ENCODE results near the gene PCDHGB7. TPM values are rescaled to one million over a fixed set of nuclear protein-coding genes. Genes with fewer than 3 reads are reported as not detected.

Gene PCDHGB7
- total and polyA plus RNA-seq, 8 donors, result 0.56 to 19.3 (median 4.7) TPM

GRCh38 chr5:141419074-141419880, 1.8 kb downstream of the PCDHGB7 start:
- no peak overlapping the region for H3K27ac ChIP-seq
- no peak for TF ChIP-seq EP300 (IDR thresholded peaks at IDR 0.05)
- no peak for TF ChIP-seq CTCF (IDR thresholded peaks at IDR 0.05)
- no peak for TF ChIP-seq POLR2AphosphoS5 (IDR thresholded peaks at IDR 0.05)
- TF ChIP-seq POLR2A (IDR thresholded peaks at IDR 0.05), result no peak
- H3K4me3 ChIP-seq, result no peak overlapping the region
- H3K4me1 ChIP-seq, result peaks cover 0 to 34% (median 9%) of the 10 kb centered on the region in 4 donors
- intact Hi-C loops (cut with DNase I; ENCODE audit: low total_unique reads), result loop anchor here (10.0 kb wide), 1 partner anchor 106 kb away; no protein-coding TSS in a partner anchor
- 25 to 33% (median 28%) methylated on average over 54 to 74 of the region's 74 CpGs for WGBS, 5 donors
- H3K36me3 ChIP-seq, result peaks cover 0 to 20% (median 0%) of the 10 kb centered on the region in 4 donors
- DNase-seq, result no peak
- peaks cover 0 to 77% (median 24%) of the 10 kb centered on the region in 3 donors for H3K27me3 ChIP-seq
- H3K9me3 ChIP-seq, result peaks cover 65 to 99% (median 94%) of the 10 kb centered on the region in 4 donors

DNA sequence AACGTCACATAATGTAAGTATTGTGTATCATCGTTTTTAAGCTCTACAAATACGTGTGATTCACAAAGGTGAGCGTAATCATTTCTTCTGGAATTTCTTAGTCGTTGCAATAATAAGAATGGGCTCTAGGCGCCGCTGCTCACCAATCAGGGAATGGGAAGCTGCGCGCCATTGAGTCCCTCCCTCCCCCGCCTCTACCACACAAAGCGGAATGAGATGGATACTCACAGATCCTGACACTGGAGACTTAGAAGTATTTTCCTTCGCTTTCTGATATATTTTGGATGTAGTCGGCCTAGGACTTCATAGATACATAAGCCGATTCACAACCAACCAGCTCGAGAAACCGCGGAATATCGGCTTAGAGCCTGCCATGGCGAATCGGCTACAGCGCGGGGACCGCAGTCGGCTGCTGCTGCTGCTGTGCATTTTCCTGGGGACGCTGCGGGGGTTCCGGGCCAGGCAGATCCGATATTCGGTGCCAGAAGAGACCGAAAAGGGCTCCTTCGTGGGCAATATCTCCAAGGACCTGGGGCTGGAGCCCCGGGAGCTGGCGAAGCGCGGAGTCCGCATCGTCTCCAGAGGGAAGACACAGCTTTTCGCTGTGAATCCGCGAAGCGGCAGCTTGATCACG, 3.5 kb downstream of the PCDHGB7 start, which contains the start of gene PCDHGA11:
Gene PCDHGA11, plus strand, starts transcription at position 197 of the 634 bp plus-strand sequence. Its CDS starts 177 bp downstream, at position 374.
- Histone ChIP-seq H3K36me3 (peaks cover 0 to 25% (median under 1%) of the 10 kb centered on the region in 4 donors), H3K4me1 (peaks cover 0 to 29% (median 9%) of the 10 kb centered on the region in 4 donors), H3K9me3 (peaks cover 61 to 100% (median 96%) of the 10 kb centered on the region in 4 donors), H3K27me3 (peaks cover 0 to 72% (median 20%) of the 10 kb centered on the region in 3 donors), H3K4me3 (peak within 1 kb of the TSS; percentile 9 to 35 (median 23)), H3K27ac (no peak within 1 kb of the TSS)
- DNase-seq, result peak in 1 of 2 donors; percentile 60
- intact Hi-C loops (cut with DNase I; ENCODE audit: low total_unique reads), result no loop called here
- WGBS, 5 donors, result 9 to 17% (median 11%) methylated on average over 35 to 42 of the region's 42 CpGs
- TF ChIP-seq CTCF (IDR thresholded peaks at IDR 0.05), result peak in 1 of 7 experiments; percentile 23
- TF ChIP-seq EP300 (IDR thresholded peaks at IDR 0.05), result no peak

DNA sequence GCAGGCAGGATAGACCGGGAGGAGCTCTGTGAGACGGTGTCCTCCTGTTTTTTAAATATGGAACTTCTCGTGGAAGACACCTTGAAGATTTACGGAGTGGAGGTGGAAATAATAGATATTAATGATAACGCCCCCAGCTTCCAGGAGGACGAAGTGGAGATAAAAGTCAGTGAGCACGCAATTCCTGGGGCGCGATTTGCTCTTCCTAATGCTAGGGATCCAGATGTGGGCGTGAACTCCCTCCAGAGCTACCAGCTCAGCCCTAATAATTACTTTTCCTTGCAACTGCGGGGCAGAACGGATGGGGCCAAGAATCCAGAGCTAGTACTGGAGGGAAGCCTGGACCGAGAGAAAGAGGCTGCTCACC, 4.0 kb downstream of the PCDHGB7 start:
- TF ChIP-seq POLR2AphosphoS5 (IDR thresholded peaks at IDR 0.05) (no peak), EP300 (IDR thresholded peaks at IDR 0.05) (no peak)
- Histone ChIP-seq H3K4me1 (peaks cover 0 to 29% (median 9%) of the 10 kb centered on the region in 4 donors), H3K9me3 (peaks cover 66 to 100% (median 97%) of the 10 kb centered on the region in 4 donors), H3K27me3 (peaks cover 0 to 75% (median 20%) of the 10 kb centered on the region in 3 donors), H3K4me3 (peak overlapping the region; percentile 9 to 35 (median 23)), H3K27ac (no peak overlapping the region), H3K36me3 (peaks cover 0 to 29% (median 3%) of the 10 kb centered on the region in 4 donors)
- no peak for DNase-seq
- 9 to 15% (median 10%) methylated on average over 13 of the region's 13 CpGs for WGBS, 5 donors
- intact Hi-C loops (cut with DNase I; ENCODE audit: low total_unique reads), result no loop called here

DNA sequence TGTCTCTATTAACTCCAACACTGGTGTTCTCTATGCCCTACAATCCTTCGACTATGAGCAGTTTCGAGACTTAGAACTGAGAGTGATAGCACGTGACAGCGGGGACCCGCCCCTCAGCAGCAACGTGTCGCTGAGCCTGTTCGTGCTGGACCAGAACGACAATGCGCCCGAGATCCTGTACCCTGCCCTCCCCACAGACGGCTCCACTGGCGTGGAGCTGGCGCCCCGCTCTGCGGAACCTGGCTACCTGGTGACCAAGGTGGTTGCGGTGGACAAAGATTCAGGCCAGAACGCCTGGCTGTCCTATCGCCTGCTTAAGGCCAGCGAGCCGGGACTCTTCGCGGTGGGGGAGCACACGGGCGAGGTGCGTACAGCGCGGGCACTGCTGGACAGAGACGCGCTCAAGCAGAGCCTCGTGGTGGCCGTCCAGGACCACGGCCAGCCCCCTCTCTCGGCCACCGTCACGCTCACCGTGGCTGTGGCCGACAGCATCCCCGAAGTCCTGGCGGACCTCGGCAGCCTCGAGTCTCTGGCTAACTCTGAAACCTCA, 5.3 kb downstream of the PCDHGB7 start:
- intact Hi-C loops (cut with DNase I; ENCODE audit: low total_unique reads), result no loop called here
- Histone ChIP-seq H3K4me3 (no peak overlapping the region), H3K27ac (no peak overlapping the region), H3K36me3 (peaks cover 0 to 36% (median 5%) of the 10 kb centered on the region in 4 donors), H3K4me1 (peaks cover 0 to 26% (median 7%) of the 10 kb centered on the region in 4 donors), H3K27me3 (peaks cover 0 to 78% (median 20%) of the 10 kb centered on the region in 3 donors), H3K9me3 (peaks cover 79 to 100% (median 99%) of the 10 kb centered on the region in 4 donors)
- no peak for TF ChIP-seq POLR2A (IDR thresholded peaks at IDR 0.05)
- no peak for TF ChIP-seq POLR2AphosphoS5 (IDR thresholded peaks at IDR 0.05)
- TF ChIP-seq CTCF (IDR thresholded peaks at IDR 0.05), result no peak
- no peak for TF ChIP-seq EP300 (IDR thresholded peaks at IDR 0.05)
- WGBS, 5 donors, result 23 to 34% (median 24%) methylated on average over 15 to 42 of the region's 42 CpGs
- no peak for DNase-seq
